Liver (tissue), 9 donors: ENCODE results near the gene PEX7. TPM values are rescaled to one million over a fixed set of nuclear protein-coding genes. Genes with fewer than 3 reads are reported as not detected.

Experiments used
- DNase-seq: peaks from one replicate; pipeline ENCODE4 v3.0.0-alpha.2; 2017; ENCODE audit warnings: low spot score
- H3K27ac ChIP-seq, 2 donors: one replicate each; pipeline ENCODE4 v1.7.0; 2013; ENCODE audit warnings: inconsistent platforms in 2 of 2, low read length in 2 of 2, control low read depth in 1 of 2, low read depth in 1 of 2, mild to moderate bottlenecking in 1 of 2
- H3K27me3 ChIP-seq, 4 donors: one replicate each; pipeline versions ENCODE4 v1.6.1 to v1.7.0; 2013; ENCODE audit warnings: low read length in 3 of 4, inconsistent platforms in 1 of 4, mild to moderate bottlenecking in 1 of 4, moderate library complexity in 1 of 4; ENCODE audit not compliant: control insufficient read depth in 4 of 4, insufficient read depth in 4 of 4
- H3K36me3 ChIP-seq, 4 donors: one replicate each; pipeline versions ENCODE4 v1.6.1 to v1.7.0; 2013; ENCODE audit warnings: low read length in 3 of 4, mild to moderate bottlenecking in 3 of 4, low read depth in 1 of 4, moderate library complexity in 1 of 4; ENCODE audit not compliant: control insufficient read depth in 4 of 4, insufficient read depth in 3 of 4
- H3K4me1 ChIP-seq, 4 donors: one replicate each; pipeline versions ENCODE4 v1.6.1 to v1.7.0; 2013; ENCODE audit warnings: low read length in 3 of 4, mild to moderate bottlenecking in 3 of 4, moderate library complexity in 1 of 4; ENCODE audit not compliant: control insufficient read depth in 4 of 4, insufficient read depth in 4 of 4
- H3K4me3 ChIP-seq, 3 donors: one replicate each; pipeline versions ENCODE4 v1.6.1 to v1.7.0; 2013; ENCODE audit warnings: low read length in 3 of 3, control low read depth in 1 of 3, low read depth in 1 of 3, mild to moderate bottlenecking in 1 of 3
- H3K9ac ChIP-seq, 2 donors: one replicate each; pipeline ENCODE4 v1.7.0; 2013; ENCODE audit warnings: low read length in 2 of 2, mild to moderate bottlenecking in 2 of 2, moderate library complexity in 2 of 2, control low read depth in 1 of 2, low read depth in 1 of 2
- H3K9me3 ChIP-seq, 4 donors: one replicate each; pipeline versions ENCODE4 v1.6.1 to v1.7.0; 2013; ENCODE audit warnings: low read length in 3 of 4; ENCODE audit not compliant: control insufficient read depth in 4 of 4
- EGR1 ChIP-seq, 2 donors: IDR thresholded peaks; 2 replicates each; pipeline ENCODE4 v1.6.1; 2016 to 2018; ENCODE audit warnings: antibody characterized with exemption in 2 of 2, low read depth in 2 of 2
- FOXA1 ChIP-seq: IDR thresholded peaks from 2 replicates; pipeline ENCODE4 v1.6.1; 2016; ENCODE audit warnings: antibody characterized with exemption
- FOXA2 ChIP-seq: IDR thresholded peaks from 2 replicates; pipeline ENCODE4 v1.6.1; 2016; ENCODE audit warnings: antibody characterized with exemption
- GABPA ChIP-seq, 2 donors: IDR thresholded peaks in 1 of 2; conservative IDR thresholded peaks in 1 of 2; 2 replicates each; pipeline ENCODE4 v1.6.1; 2016; ENCODE audit warnings: antibody characterized with exemption in 2 of 2, mild to moderate bottlenecking in 1 of 2, moderate library complexity in 1 of 2
- HNF4A ChIP-seq, 2 donors: conservative IDR thresholded peaks; 2 replicates each; pipeline ENCODE4 v1.6.1; 2016; ENCODE audit warnings: antibody characterized with exemption in 2 of 2, mild to moderate bottlenecking in 2 of 2
- HNF4G ChIP-seq: IDR thresholded peaks from 2 replicates; pipeline ENCODE4 v1.6.1; 2016; ENCODE audit warnings: antibody characterized with exemption
- NR2F2 ChIP-seq: IDR thresholded peaks from 2 replicates; pipeline ENCODE4 v1.6.1; 2016; ENCODE audit warnings: antibody characterized with exemption
- RAD21 ChIP-seq, 2 donors: IDR thresholded peaks; 2 replicates each; pipeline ENCODE4 v1.6.1; 2016; ENCODE audit warnings: antibody characterized with exemption in 2 of 2, mild to moderate bottlenecking in 2 of 2
- RXRA ChIP-seq, 2 donors: IDR thresholded peaks; 2 replicates each; pipeline ENCODE4 v1.6.1; 2017 to 2018; ENCODE audit warnings: antibody characterized with exemption in 2 of 2, mild to moderate bottlenecking in 1 of 2
- SP1 ChIP-seq: IDR thresholded peaks from 2 replicates; pipeline ENCODE4 v1.6.1; 2018; ENCODE audit warnings: antibody characterized with exemption, mild to moderate bottlenecking
- YY1 ChIP-seq: IDR thresholded peaks from 2 replicates; pipeline ENCODE4 v1.6.1; 2016; ENCODE audit warnings: antibody characterized with exemption, mild to moderate bottlenecking
- WGBS: extraction: QIAGEN DNeasy Blood & Tissue Kit; methylation state at CpG from one replicate; pipeline ENCODE4 v1.1.7; 2013; 5-methylcytosine and 5-hydroxymethylcytosine counted together
- polyA plus RNA-seq, 2 donors: library from polyadenylated mRNA; stranded (reverse) in 1 of 2; unstranded in 1 of 2; fragments of 200-250 nt in 1 of 2; fragments of >200 nt in 1 of 2; fragmentation: Nextera tagmentation in 1 of 2; extraction: Ambion mirVana in 1 of 2; gene quantifications; one replicate each; pipeline versions ENCODE4 v1.2.1 to v1.2.3, GENCODE V29; 2013 to 2015
- total RNA-seq, 2 donors: library from RNA; depleted of rRNA; stranded (reverse); fragments of >200 nt; gene quantifications; one replicate each; pipeline ENCODE4 v1.2.3, GENCODE V29; 2014
- TF ChIP-seq, protein P1 (sequence below): IDR thresholded peaks from 2 replicates; pipeline ENCODE4 v1.6.1; 2016; ENCODE audit warnings: antibody characterized with exemption
- TF ChIP-seq, protein P2 (sequence below): IDR thresholded peaks from 2 replicates; pipeline ENCODE4 v1.6.1; 2016; ENCODE audit warnings: antibody characterized with exemption
- TF ChIP-seq, protein P3 (sequence below): IDR thresholded peaks from 2 replicates; pipeline ENCODE4 v1.6.1; 2016; ENCODE audit warnings: antibody characterized with exemption
- TF ChIP-seq, protein P4 (sequence below): fragments of 150-350 bp; IDR thresholded peaks from 2 replicates; pipeline ENCODE4 v1.5.1; 2017; ENCODE audit warnings: improper control_type of control experiment, low read depth, low read length; ENCODE audit not compliant: missing input control
- TF ChIP-seq, protein P5 (sequence below): IDR thresholded peaks from 2 replicates; pipeline ENCODE4 v1.6.1; 2016; ENCODE audit warnings: antibody characterized with exemption, mild to moderate bottlenecking
- donor health status: healthy.
- donor health status: healthy.
- donor health status: healthy.
- donor health status: healthy.
- donor health status: healthy.

The PEX7 gene
- total and polyA plus RNA-seq, 4 donors, result 5.2 to 7.5 (median 6.2) TPM

DNA sequence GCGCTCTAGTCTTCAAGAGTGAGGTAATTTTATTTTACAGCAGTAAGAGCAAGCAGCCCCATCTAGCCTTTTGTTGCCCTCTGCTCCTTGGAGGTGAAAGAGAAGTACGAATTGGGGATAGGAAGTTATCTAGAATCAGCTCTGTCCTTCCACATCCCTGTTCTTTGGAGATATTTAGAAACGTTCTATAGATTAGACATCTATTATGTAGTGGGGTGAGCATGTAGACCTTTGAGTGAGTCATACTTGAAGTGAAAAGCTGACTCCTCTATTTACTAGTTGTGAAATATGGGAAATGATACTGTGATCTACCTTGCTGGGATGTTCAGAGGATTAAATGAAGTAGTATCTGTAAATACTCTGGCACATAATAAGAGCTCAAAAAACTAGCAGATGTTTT, 63.7 kb downstream of the PEX7 start:
- Histone ChIP-seq H3K27me3 (no peaks in the 10 kb centered on the region), H3K27ac (no peak overlapping the region), H3K4me1 (no peaks in the 10 kb centered on the region), H3K4me3 (no peak overlapping the region), H3K36me3 (no peaks in the 10 kb centered on the region), H3K9me3 (no peaks in the 10 kb centered on the region), H3K9ac (no peak overlapping the region)
- WGBS, result 88% methylated on average over 3 of the region's 3 CpGs
- TF ChIP-seq GABPA (IDR thresholded peaks at IDR 0.05 in 1 of 2, conservative IDR thresholded peaks at IDR 0.05 in 1 of 2), result no peak
- no peak for TF ChIP-seq RAD21 (IDR thresholded peaks at IDR 0.05)
- TF ChIP-seq HNF4G, result no peak
- TF ChIP-seq HNF4A (conservative IDR thresholded peaks at IDR 0.05), result no peak
- TF ChIP-seq FOXA2, result no peak
- TF ChIP-seq EGR1 (IDR thresholded peaks at IDR 0.05; ENCODE audit: low read depth in 2 of 2), result no peak
- TF ChIP-seq, protein P1, sequence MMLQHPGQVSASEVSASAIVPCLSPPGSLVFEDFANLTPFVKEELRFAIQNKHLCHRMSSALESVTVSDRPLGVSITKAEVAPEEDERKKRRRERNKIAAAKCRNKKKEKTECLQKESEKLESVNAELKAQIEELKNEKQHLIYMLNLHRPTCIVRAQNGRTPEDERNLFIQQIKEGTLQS, result no peak
- TF ChIP-seq, protein P2, sequence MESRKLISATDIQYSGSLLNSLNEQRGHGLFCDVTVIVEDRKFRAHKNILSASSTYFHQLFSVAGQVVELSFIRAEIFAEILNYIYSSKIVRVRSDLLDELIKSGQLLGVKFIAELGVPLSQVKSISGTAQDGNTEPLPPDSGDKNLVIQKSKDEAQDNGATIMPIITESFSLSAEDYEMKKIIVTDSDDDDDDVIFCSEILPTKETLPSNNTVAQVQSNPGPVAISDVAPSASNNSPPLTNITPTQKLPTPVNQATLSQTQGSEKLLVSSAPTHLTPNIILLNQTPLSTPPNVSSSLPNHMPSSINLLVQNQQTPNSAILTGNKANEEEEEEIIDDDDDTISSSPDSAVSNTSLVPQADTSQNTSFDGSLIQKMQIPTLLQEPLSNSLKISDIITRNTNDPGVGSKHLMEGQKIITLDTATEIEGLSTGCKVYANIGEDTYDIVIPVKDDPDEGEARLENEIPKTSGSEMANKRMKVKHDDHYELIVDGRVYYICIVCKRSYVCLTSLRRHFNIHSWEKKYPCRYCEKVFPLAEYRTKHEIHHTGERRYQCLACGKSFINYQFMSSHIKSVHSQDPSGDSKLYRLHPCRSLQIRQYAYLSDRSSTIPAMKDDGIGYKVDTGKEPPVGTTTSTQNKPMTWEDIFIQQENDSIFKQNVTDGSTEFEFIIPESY, result no peak
- TF ChIP-seq, protein P3, sequence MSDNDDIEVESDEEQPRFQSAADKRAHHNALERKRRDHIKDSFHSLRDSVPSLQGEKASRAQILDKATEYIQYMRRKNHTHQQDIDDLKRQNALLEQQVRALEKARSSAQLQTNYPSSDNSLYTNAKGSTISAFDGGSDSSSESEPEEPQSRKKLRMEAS, result no peak
- TF ChIP-seq NR2F2, result no peak
- TF ChIP-seq, protein P4, sequence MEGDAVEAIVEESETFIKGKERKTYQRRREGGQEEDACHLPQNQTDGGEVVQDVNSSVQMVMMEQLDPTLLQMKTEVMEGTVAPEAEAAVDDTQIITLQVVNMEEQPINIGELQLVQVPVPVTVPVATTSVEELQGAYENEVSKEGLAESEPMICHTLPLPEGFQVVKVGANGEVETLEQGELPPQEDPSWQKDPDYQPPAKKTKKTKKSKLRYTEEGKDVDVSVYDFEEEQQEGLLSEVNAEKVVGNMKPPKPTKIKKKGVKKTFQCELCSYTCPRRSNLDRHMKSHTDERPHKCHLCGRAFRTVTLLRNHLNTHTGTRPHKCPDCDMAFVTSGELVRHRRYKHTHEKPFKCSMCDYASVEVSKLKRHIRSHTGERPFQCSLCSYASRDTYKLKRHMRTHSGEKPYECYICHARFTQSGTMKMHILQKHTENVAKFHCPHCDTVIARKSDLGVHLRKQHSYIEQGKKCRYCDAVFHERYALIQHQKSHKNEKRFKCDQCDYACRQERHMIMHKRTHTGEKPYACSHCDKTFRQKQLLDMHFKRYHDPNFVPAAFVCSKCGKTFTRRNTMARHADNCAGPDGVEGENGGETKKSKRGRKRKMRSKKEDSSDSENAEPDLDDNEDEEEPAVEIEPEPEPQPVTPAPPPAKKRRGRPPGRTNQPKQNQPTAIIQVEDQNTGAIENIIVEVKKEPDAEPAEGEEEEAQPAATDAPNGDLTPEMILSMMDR, result no peak
- TF ChIP-seq SP1, result no peak
- no peak for TF ChIP-seq RXRA (IDR thresholded peaks at IDR 0.05)
- TF ChIP-seq YY1, result no peak
- TF ChIP-seq, protein P5, sequence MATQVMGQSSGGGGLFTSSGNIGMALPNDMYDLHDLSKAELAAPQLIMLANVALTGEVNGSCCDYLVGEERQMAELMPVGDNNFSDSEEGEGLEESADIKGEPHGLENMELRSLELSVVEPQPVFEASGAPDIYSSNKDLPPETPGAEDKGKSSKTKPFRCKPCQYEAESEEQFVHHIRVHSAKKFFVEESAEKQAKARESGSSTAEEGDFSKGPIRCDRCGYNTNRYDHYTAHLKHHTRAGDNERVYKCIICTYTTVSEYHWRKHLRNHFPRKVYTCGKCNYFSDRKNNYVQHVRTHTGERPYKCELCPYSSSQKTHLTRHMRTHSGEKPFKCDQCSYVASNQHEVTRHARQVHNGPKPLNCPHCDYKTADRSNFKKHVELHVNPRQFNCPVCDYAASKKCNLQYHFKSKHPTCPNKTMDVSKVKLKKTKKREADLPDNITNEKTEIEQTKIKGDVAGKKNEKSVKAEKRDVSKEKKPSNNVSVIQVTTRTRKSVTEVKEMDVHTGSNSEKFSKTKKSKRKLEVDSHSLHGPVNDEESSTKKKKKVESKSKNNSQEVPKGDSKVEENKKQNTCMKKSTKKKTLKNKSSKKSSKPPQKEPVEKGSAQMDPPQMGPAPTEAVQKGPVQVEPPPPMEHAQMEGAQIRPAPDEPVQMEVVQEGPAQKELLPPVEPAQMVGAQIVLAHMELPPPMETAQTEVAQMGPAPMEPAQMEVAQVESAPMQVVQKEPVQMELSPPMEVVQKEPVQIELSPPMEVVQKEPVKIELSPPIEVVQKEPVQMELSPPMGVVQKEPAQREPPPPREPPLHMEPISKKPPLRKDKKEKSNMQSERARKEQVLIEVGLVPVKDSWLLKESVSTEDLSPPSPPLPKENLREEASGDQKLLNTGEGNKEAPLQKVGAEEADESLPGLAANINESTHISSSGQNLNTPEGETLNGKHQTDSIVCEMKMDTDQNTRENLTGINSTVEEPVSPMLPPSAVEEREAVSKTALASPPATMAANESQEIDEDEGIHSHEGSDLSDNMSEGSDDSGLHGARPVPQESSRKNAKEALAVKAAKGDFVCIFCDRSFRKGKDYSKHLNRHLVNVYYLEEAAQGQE, result no peak
- DNase-seq, result no peak

DNA sequence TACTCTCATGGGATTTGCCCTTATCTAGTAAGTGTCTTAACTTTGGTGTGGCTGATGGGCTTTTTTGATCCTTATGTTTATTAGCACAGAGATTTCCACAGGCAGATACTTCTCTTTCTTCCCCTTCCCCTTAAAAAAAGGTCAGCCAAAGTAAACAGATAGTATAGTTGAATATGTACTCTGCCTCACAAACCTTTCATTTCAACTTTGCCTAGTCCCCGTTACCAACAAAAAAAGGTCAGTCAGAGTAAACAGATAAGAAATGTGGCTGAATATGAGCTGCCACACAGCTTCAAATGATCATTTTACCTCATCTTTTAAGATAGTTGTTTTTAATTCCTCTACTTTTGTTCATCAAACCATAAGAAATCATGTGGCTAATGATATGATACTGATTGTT, 65.6 kb downstream of the PEX7 start:
- Histone ChIP-seq H3K9ac (no peak overlapping the region), H3K4me3 (no peak overlapping the region), H3K27ac (no peak overlapping the region), H3K4me1 (no peaks in the 10 kb centered on the region), H3K9me3 (no peaks in the 10 kb centered on the region), H3K36me3 (no peaks in the 10 kb centered on the region), H3K27me3 (no peaks in the 10 kb centered on the region)
- WGBS, result 14% methylated on average over 1 of the region's 1 CpG
- TF ChIP-seq FOXA1 (no peak), YY1 (no peak), HNF4A (conservative IDR thresholded peaks at IDR 0.05) (no peak)
- TF ChIP-seq, protein P5, result no peak
- no peak for DNase-seq
